ENCODE results near the gene PTCH1.

DNA sequence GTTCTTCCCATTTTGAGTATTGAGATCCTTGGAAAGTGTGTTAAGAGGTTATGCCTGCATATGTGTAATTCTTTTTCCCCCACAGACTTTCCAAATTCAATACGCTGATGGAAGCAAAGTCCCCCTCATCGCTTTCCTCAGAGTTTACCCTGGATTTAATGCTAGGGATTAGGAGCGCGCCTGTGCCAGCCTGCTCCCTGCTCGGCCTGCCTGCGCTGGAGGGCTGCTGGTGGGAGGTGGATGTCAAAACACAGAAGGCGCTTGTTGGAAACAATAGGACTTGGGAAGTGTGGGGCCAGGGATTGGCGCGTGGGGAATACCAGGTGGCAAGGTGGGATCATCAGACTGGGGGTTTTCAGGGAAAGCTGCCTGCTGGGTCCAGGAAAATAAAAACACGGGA, 39.8 kb upstream of the PTCH1 start:
- TF ChIP-seq, protein P1, sequence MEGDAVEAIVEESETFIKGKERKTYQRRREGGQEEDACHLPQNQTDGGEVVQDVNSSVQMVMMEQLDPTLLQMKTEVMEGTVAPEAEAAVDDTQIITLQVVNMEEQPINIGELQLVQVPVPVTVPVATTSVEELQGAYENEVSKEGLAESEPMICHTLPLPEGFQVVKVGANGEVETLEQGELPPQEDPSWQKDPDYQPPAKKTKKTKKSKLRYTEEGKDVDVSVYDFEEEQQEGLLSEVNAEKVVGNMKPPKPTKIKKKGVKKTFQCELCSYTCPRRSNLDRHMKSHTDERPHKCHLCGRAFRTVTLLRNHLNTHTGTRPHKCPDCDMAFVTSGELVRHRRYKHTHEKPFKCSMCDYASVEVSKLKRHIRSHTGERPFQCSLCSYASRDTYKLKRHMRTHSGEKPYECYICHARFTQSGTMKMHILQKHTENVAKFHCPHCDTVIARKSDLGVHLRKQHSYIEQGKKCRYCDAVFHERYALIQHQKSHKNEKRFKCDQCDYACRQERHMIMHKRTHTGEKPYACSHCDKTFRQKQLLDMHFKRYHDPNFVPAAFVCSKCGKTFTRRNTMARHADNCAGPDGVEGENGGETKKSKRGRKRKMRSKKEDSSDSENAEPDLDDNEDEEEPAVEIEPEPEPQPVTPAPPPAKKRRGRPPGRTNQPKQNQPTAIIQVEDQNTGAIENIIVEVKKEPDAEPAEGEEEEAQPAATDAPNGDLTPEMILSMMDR (IDR thresholded peaks at IDR 0.05), result no peak
- no peak for TF ChIP-seq POLR2A (IDR thresholded peaks at IDR 0.05)
